ENCODE data around the gene STEAP1B. TPM values are rescaled to one million over a fixed set of nuclear protein-coding genes. Genes with fewer than 3 reads are reported as not detected.
"Not testable (repeated sequence)": the region's sequence is repeated elsewhere in the genome, so short reads cannot be mapped to it uniquely, and the experiment has no call there.

The STEAP1B gene
- total RNA-seq, result 1 to 10 TPM; 1.2 to 4.1 TPM

- not testable (repeated sequence) for H3K36me3 Mint-ChIP-seq; H3K4me1 Mint-ChIP-seq (ENCODE audit: low read depth in 2 of 2); H3K27ac Mint-ChIP-seq; H3K9me3 Mint-ChIP-seq
- DNase-seq (ENCODE audit: low spot score) (peak; percentile 87), ATAC-seq (peak; percentile 95 to 98)
- Mint-ChIP-seq H3K4me3 (peak within 1 kb of the TSS; percentile 52), H3K27me3 (peaks cover 18 to 28% of the 10 kb centered on the region in 2 donors)
Observed at GRCh38 chr7:22499888-22500689, at the start of gene STEAP1B. STEAP1B (minus strand) TSS chr7:22500188; CDS start chr7:22494855, 5,333 bp downstream.

- Mint-ChIP-seq H3K4me1 (ENCODE audit: low read depth in 2 of 2) (peaks cover 5 to 6% of the 10 kb centered on the region in 2 donors), H3K9me3 (no peaks in the 10 kb centered on the region), H3K27ac (no peak overlapping the region), H3K36me3 (no peaks in the 10 kb centered on the region), H3K4me3 (no peak overlapping the region), H3K27me3 (peaks cover 46 to 68% of the 10 kb centered on the region in 2 donors)
- ATAC-seq (no peak), DNase-seq (ENCODE audit: low spot score) (no peak)
Observed at GRCh38 chr7:22549051-22549450, 49.1 kb upstream of the STEAP1B start.

DNA sequence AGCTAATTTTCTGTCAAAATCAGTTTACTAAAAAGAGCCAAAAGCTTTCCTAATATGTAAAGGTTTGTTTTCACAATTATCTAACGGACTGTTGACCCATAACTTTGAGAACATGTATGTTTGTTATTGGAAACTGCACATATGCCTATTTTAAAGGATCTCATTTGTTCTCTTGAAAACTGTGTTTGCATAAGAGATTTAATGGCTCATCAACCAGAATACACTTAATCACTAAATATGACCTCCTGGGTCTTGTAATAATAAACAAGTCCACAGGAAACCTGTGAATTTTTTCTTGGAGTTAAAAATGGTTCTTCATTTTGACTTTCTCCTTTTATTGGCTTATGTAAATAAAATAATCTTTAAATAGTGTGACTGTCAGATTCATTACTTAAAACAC lies 48.3 kb upstream of the STEAP1B start:
- H3K9me3 Mint-ChIP-seq, result no peaks in the 10 kb centered on the region
- ATAC-seq (no peak), DNase-seq (ENCODE audit: low spot score) (no peak)
- peaks cover 5 to 6% of the 10 kb centered on the region in 2 donors for H3K4me1 Mint-ChIP-seq (ENCODE audit: low read depth in 2 of 2)
- no peaks in the 10 kb centered on the region for H3K36me3 Mint-ChIP-seq
- no peak overlapping the region for H3K27ac Mint-ChIP-seq
- H3K4me3 Mint-ChIP-seq, result no peak overlapping the region
- H3K27me3 Mint-ChIP-seq, result peaks cover 42 to 64% of the 10 kb centered on the region in 2 donors

DNA sequence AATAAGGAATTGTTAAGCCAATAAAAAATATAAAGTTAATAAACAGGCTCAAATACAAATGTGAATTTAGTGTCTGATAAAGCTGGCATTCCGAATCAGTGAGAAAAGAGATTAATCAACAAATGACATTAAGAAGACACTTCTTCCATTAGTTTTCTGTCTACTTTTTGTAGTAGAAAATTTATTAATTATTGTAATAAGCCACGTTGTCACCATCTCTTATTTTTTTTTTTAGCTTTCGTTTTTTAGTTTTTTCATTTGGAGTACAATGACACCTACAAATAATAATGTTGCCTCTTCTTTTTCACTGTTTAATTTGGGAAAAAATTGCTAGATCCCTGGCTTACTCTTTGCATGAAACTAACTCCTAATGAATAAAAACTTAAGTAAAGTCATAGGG lies 46.8 kb upstream of the STEAP1B start:
- Mint-ChIP-seq H3K27me3 (peaks cover 38 to 57% of the 10 kb centered on the region in 2 donors), H3K4me3 (no peak overlapping the region), H3K27ac (no peak overlapping the region), H3K4me1 (ENCODE audit: low read depth in 2 of 2) (peaks cover 5 to 6% of the 10 kb centered on the region in 2 donors), H3K9me3 (no peaks in the 10 kb centered on the region), H3K36me3 (no peaks in the 10 kb centered on the region)
- DNase-seq (ENCODE audit: low spot score), result no peak
- ATAC-seq, result no peak

GRCh38 chr7:22545529-22545928 lies 45.5 kb upstream of the STEAP1B start:
- peaks cover 30 to 46% of the 10 kb centered on the region in 2 donors for H3K27me3 Mint-ChIP-seq
- ATAC-seq, result no peak
- no peaks in the 10 kb centered on the region for H3K36me3 Mint-ChIP-seq
- peaks cover 5 to 6% of the 10 kb centered on the region in 2 donors for H3K4me1 Mint-ChIP-seq (ENCODE audit: low read depth in 2 of 2)
- DNase-seq (ENCODE audit: low spot score), result no peak
- no peaks in the 10 kb centered on the region for H3K9me3 Mint-ChIP-seq
- H3K27ac Mint-ChIP-seq, result no peak overlapping the region
- H3K4me3 Mint-ChIP-seq, result no peak overlapping the region

DNA sequence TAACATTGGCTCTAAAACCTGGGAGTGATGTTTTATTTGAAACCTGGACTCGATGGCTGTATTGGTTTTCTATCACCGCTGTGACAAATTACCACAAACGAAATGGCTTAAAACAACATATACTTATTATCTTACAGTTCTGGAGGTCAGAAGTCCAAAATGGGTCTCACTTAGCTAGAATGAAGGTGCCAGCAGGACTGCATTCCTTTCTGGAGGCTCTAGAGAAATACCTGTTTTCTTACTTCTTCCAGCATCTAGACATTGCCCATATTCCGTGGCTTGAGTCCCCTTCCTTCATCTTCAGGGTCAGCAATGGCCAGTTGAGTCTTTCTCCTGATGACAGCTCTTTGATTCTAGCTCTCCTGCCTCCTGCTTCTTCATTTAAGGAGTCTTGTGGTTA lies 44.3 kb upstream of the STEAP1B start:
- Mint-ChIP-seq H3K27me3 (peaks cover 23 to 40% of the 10 kb centered on the region in 2 donors), H3K4me3 (no peak overlapping the region), H3K9me3 (no peaks in the 10 kb centered on the region), H3K36me3 (no peaks in the 10 kb centered on the region), H3K4me1 (ENCODE audit: low read depth in 2 of 2) (peaks cover 0 to 2% of the 10 kb centered on the region in 2 donors), H3K27ac (no peak overlapping the region)
- DNase-seq (ENCODE audit: low spot score) (no peak), ATAC-seq (no peak)

GRCh38 chr7:22543169-22543568 lies 43.2 kb upstream of the STEAP1B start:
- H3K27ac Mint-ChIP-seq, result no peak overlapping the region
- no peaks in the 10 kb centered on the region for H3K9me3 Mint-ChIP-seq
- H3K4me1 Mint-ChIP-seq (ENCODE audit: low read depth in 2 of 2), result no peaks in the 10 kb centered on the region
- H3K36me3 Mint-ChIP-seq, result no peaks in the 10 kb centered on the region
- H3K27me3 Mint-ChIP-seq, result peaks cover 20 to 36% of the 10 kb centered on the region in 2 donors
- no peak for DNase-seq (ENCODE audit: low spot score)
- ATAC-seq, result no peak
- H3K4me3 Mint-ChIP-seq, result no peak overlapping the region

DNA sequence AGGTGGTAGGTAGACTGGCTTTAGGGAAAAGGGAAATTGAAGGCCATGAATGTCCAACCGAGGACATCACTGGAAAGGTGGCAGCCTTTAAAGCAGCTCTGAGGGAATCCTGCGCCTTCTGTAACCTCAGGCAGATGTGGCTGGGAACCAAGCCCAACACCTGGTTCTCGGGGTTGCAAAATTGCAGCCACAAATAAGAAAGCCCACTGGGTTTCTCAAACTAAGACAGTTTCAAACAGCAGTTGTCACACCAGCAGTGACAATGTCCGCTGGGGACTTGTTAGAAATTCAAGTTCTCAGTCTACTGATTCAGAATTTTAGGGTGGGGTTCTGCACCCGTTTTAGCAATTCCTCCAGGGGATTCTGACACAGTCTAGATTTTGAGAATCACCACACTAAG lies 42.7 kb upstream of the STEAP1B start:
- Mint-ChIP-seq H3K4me1 (ENCODE audit: low read depth in 2 of 2) (no peaks in the 10 kb centered on the region), H3K9me3 (no peaks in the 10 kb centered on the region), H3K27ac (no peak overlapping the region), H3K36me3 (no peaks in the 10 kb centered on the region), H3K27me3 (peaks cover 17 to 32% of the 10 kb centered on the region in 2 donors), H3K4me3 (no peak overlapping the region)
- no peak for ATAC-seq
- no peak for DNase-seq (ENCODE audit: low spot score)

- H3K4me3 Mint-ChIP-seq, result no peak overlapping the region
- no peak for ATAC-seq
- H3K9me3 Mint-ChIP-seq, result no peaks in the 10 kb centered on the region
- peaks cover 17 to 28% of the 10 kb centered on the region in 2 donors for H3K27me3 Mint-ChIP-seq
- no peaks in the 10 kb centered on the region for H3K36me3 Mint-ChIP-seq
- H3K27ac Mint-ChIP-seq, result no peak overlapping the region
- H3K4me1 Mint-ChIP-seq (ENCODE audit: low read depth in 2 of 2), result no peaks in the 10 kb centered on the region
- DNase-seq (ENCODE audit: low spot score), result no peak
Observed at GRCh38 chr7:22542254-22542653, 42.3 kb upstream of the STEAP1B start.

GRCh38 chr7:22541789-22542188 lies 41.8 kb upstream of the STEAP1B start:
- H3K36me3 Mint-ChIP-seq, result no peaks in the 10 kb centered on the region

GRCh38 chr7:22528537-22528936 lies 28.5 kb upstream of the STEAP1B start:
- DNase-seq (ENCODE audit: low spot score), result not testable (repeated sequence)
- H3K27me3 Mint-ChIP-seq, result peaks cover 7 to 19% of the 10 kb centered on the region in 2 donors

More at GRCh38 chr7:22541789-22542188, 41.8 kb upstream of the STEAP1B start:
- H3K27ac Mint-ChIP-seq, result no peak overlapping the region
- H3K9me3 Mint-ChIP-seq, result no peaks in the 10 kb centered on the region
- H3K4me1 Mint-ChIP-seq (ENCODE audit: low read depth in 2 of 2), result no peaks in the 10 kb centered on the region
- peaks cover 13 to 23% of the 10 kb centered on the region in 2 donors for H3K27me3 Mint-ChIP-seq
- ATAC-seq (no peak), DNase-seq (ENCODE audit: low spot score) (no peak)
- no peak overlapping the region for H3K4me3 Mint-ChIP-seq

GRCh38 chr7:22524353-22524947 lies 24.5 kb upstream of the STEAP1B start:
- ATAC-seq, result peak in 1 of 2 donors; percentile 43
- not testable (repeated sequence) for H3K27ac Mint-ChIP-seq; H3K36me3 Mint-ChIP-seq; H3K4me3 Mint-ChIP-seq; H3K9me3 Mint-ChIP-seq; H3K4me1 Mint-ChIP-seq (ENCODE audit: low read depth in 2 of 2); DNase-seq (ENCODE audit: low spot score)
- H3K27me3 Mint-ChIP-seq, result peaks cover 12 to 24% of the 10 kb centered on the region in 2 donors

More at GRCh38 chr7:22528537-22528936, 28.5 kb upstream of the STEAP1B start:
- not testable (repeated sequence) for H3K36me3 Mint-ChIP-seq; H3K9me3 Mint-ChIP-seq; H3K4me3 Mint-ChIP-seq; ATAC-seq; H3K4me1 Mint-ChIP-seq (ENCODE audit: low read depth in 2 of 2); H3K27ac Mint-ChIP-seq

GRCh38 chr7:22523478-22524352 lies 23.7 kb upstream of the STEAP1B start:
- DNase-seq (ENCODE audit: low spot score); H3K9me3 Mint-ChIP-seq; H3K36me3 Mint-ChIP-seq; H3K4me3 Mint-ChIP-seq; H3K27ac Mint-ChIP-seq; H3K4me1 Mint-ChIP-seq (ENCODE audit: low read depth in 2 of 2): not testable (repeated sequence)
- H3K27me3 Mint-ChIP-seq, result peaks cover 13 to 31% of the 10 kb centered on the region in 2 donors
- ATAC-seq, result peak; percentile 56 to 57

Measured in natural killer cell treated with Interleukin-12 subunit alpha and Interleukin-12 subunit beta and Interleukin-15 and Interleukin-18, amount 100 ng/mL, for 72 hours (primary cell).